IPS DF 19.7 (cell line): ENCODE results near the gene RABGGTB.
"Not testable (repeated sequence)": the region's sequence is repeated elsewhere in the genome, so short reads cannot be mapped to it uniquely, and the experiment has no call there.

ENCODE experiments used
- DNase-seq: peaks from one replicate; pipeline ENCODE4 v3.0.0-alpha.2; 2013; ENCODE audit warnings: low read depth, low spot score

RABGGTB gene

GRCh38 chr1:75785983-75786853, at the start of gene RABGGTB:
TSS of gene RABGGTB (plus strand) at chr1:75786256. CDS start at chr1:75786272, 16 bp downstream.
- peak; percentile 80 for DNase-seq

GRCh38 chr1:75742047-75742625, 43.9 kb upstream of the RABGGTB start:
- DNase-seq, result no peak

- DNase-seq, result no peak
Observed at GRCh38 chr1:75745276-75745675, 40.8 kb upstream of the RABGGTB start.

- not testable (repeated sequence) for DNase-seq
Observed at GRCh38 chr1:75757210-75757609, 28.8 kb upstream of the RABGGTB start.

- not testable (repeated sequence) for DNase-seq
Observed at GRCh38 chr1:75758543-75758942, 27.5 kb upstream of the RABGGTB start.

- no peak for DNase-seq
Observed at GRCh38 chr1:75764057-75764655, 21.9 kb upstream of the RABGGTB start.

- DNase-seq, result no peak
Observed at GRCh38 chr1:75765697-75766355, 20.2 kb upstream of the RABGGTB start.

GRCh38 chr1:75768016-75768415, 18.0 kb upstream of the RABGGTB start:
- no peak for DNase-seq

GRCh38 chr1:75770761-75771160, 15.3 kb upstream of the RABGGTB start:
- no peak for DNase-seq

- DNase-seq, result no peak
Observed at GRCh38 chr1:75771978-75772377, 14.1 kb upstream of the RABGGTB start.

GRCh38 chr1:75777812-75778211, 8.2 kb upstream of the RABGGTB start:
- DNase-seq, result not testable (repeated sequence)

GRCh38 chr1:75778694-75779093, 7.4 kb upstream of the RABGGTB start:
- not testable (repeated sequence) for DNase-seq

- not testable (repeated sequence) for DNase-seq
Observed at GRCh38 chr1:75780183-75780582, 5.9 kb upstream of the RABGGTB start.

- DNase-seq, result not testable (repeated sequence)
Observed at GRCh38 chr1:75783920-75784319, 2.1 kb upstream of the RABGGTB start.

GRCh38 chr1:75785320-75785982, 605 bp upstream of the RABGGTB start:
- no peak for DNase-seq

- DNase-seq, result no peak
Observed at GRCh38 chr1:75786901-75787493, 941 bp downstream of the RABGGTB start.

- no peak for DNase-seq
Observed at GRCh38 chr1:75787524-75787923, 1.5 kb downstream of the RABGGTB start.

GRCh38 chr1:75789988-75790387, 3.9 kb downstream of the RABGGTB start:
- DNase-seq, result no peak

- DNase-seq, result no peak
Observed at GRCh38 chr1:75791022-75791421, 5.0 kb downstream of the RABGGTB start.

GRCh38 chr1:75792091-75792490, 6.0 kb downstream of the RABGGTB start:
- DNase-seq, result no peak

GRCh38 chr1:75794382-75794781, 8.3 kb downstream of the RABGGTB start:
- no peak for DNase-seq
